GM12801 (cell line): ENCODE data around the gene C5.

Source experiments
- CTCF ChIP-seq: IDR thresholded peaks from one replicate; pipeline ENCODE4 v1.5.1; 2011; ENCODE audit warnings: control low read depth; ENCODE audit not compliant: insufficient read length; ENCODE audit errors: extremely low read depth

C5 gene

GRCh38 chr9:121074370-121075250 lies 24.5 kb upstream of the C5 start, which contains the start of gene CNTRL:
TSS of gene CNTRL (plus strand) at chr9:121074955. CDS start at chr9:121088327, 13,372 bp downstream.
- TF ChIP-seq CTCF = no peak

DNA sequence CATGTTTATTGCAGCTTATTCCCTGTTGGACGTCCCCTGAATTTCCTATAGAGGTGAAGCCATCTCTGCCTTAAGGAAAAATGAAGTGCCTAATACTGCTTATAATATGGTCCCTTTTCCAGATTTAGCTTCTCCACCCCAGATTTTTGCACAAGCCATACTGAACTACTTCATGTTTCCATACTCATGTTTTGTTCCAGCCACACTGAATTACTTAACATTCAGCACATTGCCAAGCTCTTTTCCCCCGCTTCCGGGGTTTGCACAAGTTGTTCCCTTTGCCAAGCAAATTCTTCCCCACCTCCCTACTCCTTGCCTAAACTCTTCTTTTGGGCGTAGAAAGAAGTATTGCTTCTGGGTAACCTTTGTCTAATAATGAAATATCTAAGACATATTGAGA lies 23.0 kb upstream of the C5 start:
- no peak for TF ChIP-seq CTCF

GRCh38 chr9:121071756-121072421 lies 21.8 kb upstream of the C5 start:
- no peak for TF ChIP-seq CTCF

- TF ChIP-seq CTCF = no peak
Observed at GRCh38 chr9:121071370-121071755, 21.3 kb upstream of the C5 start.

DNA sequence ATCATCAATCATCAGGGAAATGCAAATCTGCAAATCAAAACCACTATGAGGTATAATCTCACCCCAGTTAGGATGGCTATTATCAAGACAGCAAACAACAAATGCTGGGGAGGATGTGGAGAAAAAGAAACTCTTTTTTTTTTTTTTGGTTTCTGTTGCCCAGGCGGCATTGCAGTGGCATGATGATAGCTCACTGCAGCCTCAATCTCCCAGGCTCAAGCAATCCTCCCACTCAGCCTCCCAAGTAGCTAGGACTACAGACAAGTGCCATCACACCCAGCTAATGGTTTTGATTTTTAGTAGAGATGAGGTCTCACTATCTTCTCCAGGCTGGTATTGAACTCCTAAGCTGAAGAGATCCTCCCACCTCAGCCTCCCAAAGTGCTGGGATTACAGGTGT lies 19.3 kb upstream of the C5 start:
- no peak for TF ChIP-seq CTCF

- TF ChIP-seq CTCF = no peak
Observed at GRCh38 chr9:121067640-121068039, 17.6 kb upstream of the C5 start.

GRCh38 chr9:121066850-121067249 lies 16.8 kb upstream of the C5 start:
- no peak for TF ChIP-seq CTCF
